HepG2 (cell line): ENCODE data around the gene ZNF467. TPM values are rescaled to one million over a fixed set of nuclear protein-coding genes. Genes with fewer than 3 reads are reported as not detected.

ENCODE experiments used
- ATAC-seq: fragments of 200-7000 bp; cut with Tn5 transposase; 3 replicates; pipeline ENCODE4 v1.9.1; 2020; ENCODE audit warnings: mild to moderate bottlenecking, moderate library complexity
- BruUV-seq: library from RNA; stranded (reverse); fragments of 400-500 nt; replicated peaks from 2 replicates; lab custom pipeline; 2021; lab: Mats Ljungman, UMichigan
- CTCF ChIA-PET: fragments of 300-600 bp; formaldehyde crosslinking; extraction: SDS; loops from one replicate; lab custom pipeline; 2021; ENCODE audit warnings: low total read pairs, inconsistent platforms, low intra/inter-chr PET ratio; lab: Yijun Ruan, JAX
- POLR2A ChIA-PET: fragments of 350-600 bp; sonication (Branson Sonifier 250); formaldehyde crosslinking; loops from one replicate; lab custom pipeline; 2020; ENCODE audit warnings: antibody characterized with exemption, inconsistent platforms; lab: Yijun Ruan, JAX
- DNase-seq: peaks from one replicate; pipeline ENCODE4 v3.0.0-alpha.2; 2015; ENCODE audit warnings: low spot score
- FAIRE-seq: peaks from 3 replicates; lab custom pipeline; 2011; peaks lifted over from hg19 to GRCh38; lab: Jason Lieb, UNC
- H2AFZ ChIP-seq: one replicate; pipeline ENCODE4 v1.6.1; 2011; ENCODE audit warnings: low read length, inconsistent platforms
- H3K27ac ChIP-seq: fragments of 300-600 bp; 3 replicates; pipeline ENCODE4 v1.8.0; 2011; ENCODE audit warnings: mixed run types, mild to moderate bottlenecking, mixed read lengths, low read length, inconsistent platforms; ENCODE audit not compliant: insufficient read depth; ENCODE audit errors: extremely low read length
- H3K27me3 ChIP-seq, 2 experiments: fragments of 200-600 bp in 1 of 2; 2 replicates in 1 of 2; 3 replicates in 1 of 2; pipeline versions ENCODE4 v1.6.0 to v1.8.0; 2011; ENCODE audit warnings: low read length in 2 of 2, mild to moderate bottlenecking in 2 of 2, moderate library complexity in 2 of 2, inconsistent platforms in 1 of 2; ENCODE audit not compliant: insufficient read depth in 2 of 2, control insufficient read depth in 1 of 2
- H3K36me3 ChIP-seq, 2 experiments: fragments of 200-600 bp in 1 of 2; replicated peaks in 1 of 2; 2 replicates in 1 of 2; 3 replicates in 1 of 2; pipeline versions ENCODE4 v1.5.1 to v1.8.0; 2011; ENCODE audit warnings: low read length in 2 of 2, inconsistent platforms in 1 of 2; ENCODE audit not compliant: insufficient read depth in 2 of 2, control insufficient read depth in 1 of 2
- H3K4me1 ChIP-seq: 2 replicates; pipeline ENCODE4 v1.5.1; 2012; ENCODE audit warnings: low read length, inconsistent platforms; ENCODE audit not compliant: insufficient read depth
- H3K4me2 ChIP-seq: 2 replicates; pipeline ENCODE4 v1.6.0; 2011; ENCODE audit warnings: low read depth, low read length, inconsistent platforms
- H3K4me3 ChIP-seq, 3 experiments: fragments of 200-600 bp in 1 of 3; sonication (generic), shearing (Covaris generic) in 1 of 3; replicated peaks in 1 of 3; 2 replicates each; pipeline ENCODE4 v1.5.1; 2011 to 2016; ENCODE audit warnings: low read length in 3 of 3, inconsistent platforms in 2 of 3, low read depth in 2 of 3, mild to moderate bottlenecking in 2 of 3, control low read depth in 1 of 3, mixed read lengths in 1 of 3; ENCODE audit not compliant: insufficient read depth in 1 of 3
- H3K79me2 ChIP-seq: one replicate; pipeline ENCODE4 v1.6.1; 2011; ENCODE audit warnings: low read length, inconsistent platforms; ENCODE audit not compliant: insufficient read depth
- H3K9ac ChIP-seq: 2 replicates; pipeline ENCODE4 v1.6.0; 2011; ENCODE audit warnings: mild to moderate bottlenecking, low read depth, low read length, inconsistent platforms; ENCODE audit not compliant: insufficient read depth
- H3K9me3 ChIP-seq: 2 replicates; pipeline ENCODE4 v1.5.1; 2012; ENCODE audit warnings: mild to moderate bottlenecking, low read length
- H4K20me1 ChIP-seq: 2 replicates; pipeline ENCODE4 v1.6.0; 2011; ENCODE audit warnings: inconsistent platforms, mild to moderate bottlenecking, low read length, moderate library complexity; ENCODE audit not compliant: insufficient read depth
- ARNTL ChIP-seq: sonication (generic); formaldehyde crosslinking; IDR thresholded peaks from 2 replicates; pipeline ENCODE4 v1.4.0; 2020; ENCODE audit warnings: mild to moderate bottlenecking, missing genetic modification reagents
- DNMT1 ChIP-seq: sonication (generic); formaldehyde crosslinking; IDR thresholded peaks from 2 replicates; pipeline ENCODE4 v1.5.1; 2020; ENCODE audit warnings: mild to moderate bottlenecking, missing genetic modification reagents
- MATR3 ChIP-seq: sonication (generic); formaldehyde crosslinking; IDR thresholded peaks from 2 replicates; pipeline ENCODE4 v1.4.0; 2020; ENCODE audit warnings: missing genetic modification reagents
- NR1H2 ChIP-seq: sonication (generic); formaldehyde crosslinking; IDR thresholded peaks from 2 replicates; pipeline ENCODE4 v1.8.1; 2022; ENCODE audit warnings: low read depth, missing genetic modification reagents, borderline replicate concordance
- PHF21A ChIP-seq: sonication (generic); formaldehyde crosslinking; IDR thresholded peaks from 2 replicates; pipeline ENCODE4 v1.5.0; 2020; ENCODE audit warnings: mild to moderate bottlenecking, missing genetic modification reagents
- RELA ChIP-seq: sonication (generic); formaldehyde crosslinking; IDR thresholded peaks from 2 replicates; pipeline ENCODE4 v1.4.0; 2020; ENCODE audit warnings: missing genetic modification reagents
- TBL1XR1 ChIP-seq: fragments of 150-350 bp; IDR thresholded peaks from 2 replicates; pipeline ENCODE4 v1.6.1; 2014; ENCODE audit warnings: borderline replicate concordance, low read length; ENCODE audit not compliant: partially characterized antibody
- TSC22D2 ChIP-seq: sonication (generic); formaldehyde crosslinking; IDR thresholded peaks from 2 replicates; pipeline ENCODE4 v1.5.1; 2020; ENCODE audit warnings: missing genetic modification reagents, mild to moderate bottlenecking, borderline replicate concordance
- ZNF382 ChIP-seq: sonication (generic); formaldehyde crosslinking; IDR thresholded peaks from 2 replicates; pipeline ENCODE4 v1.5.0; 2020; ENCODE audit warnings: missing genetic modification reagents, mild to moderate bottlenecking, borderline replicate concordance
- ZNF629 ChIP-seq: sonication (generic); formaldehyde crosslinking; conservative IDR thresholded peaks from 2 replicates; pipeline ENCODE4 v1.5.0; 2020; ENCODE audit warnings: missing genetic modification reagents
- ZNF768 ChIP-seq: sonication (generic); formaldehyde crosslinking; IDR thresholded peaks from 2 replicates; pipeline ENCODE4 v1.4.0; 2020; ENCODE audit warnings: missing genetic modification reagents
- WGBS: methylation state at CpG from one replicate; pipeline ENCODE4 v1.1.6; 2017; ENCODE audit warnings: low lambda C conversion rate; 5-methylcytosine and 5-hydroxymethylcytosine counted together
- in situ Hi-C: cut with HindIII; loops from 2 replicates; pipeline ENCODE4 v1.10.0; 2017; ENCODE audit warnings: low pct_unique_long_range_greater_than_20kb; ENCODE audit not compliant: extremely low pct_ligation_motif_present
- intact Hi-C: fragments of 100-400 bp; cut with micrococcal nuclease; formaldehyde crosslinking; loops from one replicate; pipeline ENCODE4 v1.10.0; 2022; ENCODE audit not compliant: unreplicated experiment
- polyA plus RNA-seq, 8 experiments: library from polyadenylated mRNA; depleted of rRNA in 3 of 8; stranded (reverse) in 7 of 8; unstranded in 1 of 8; fragments of >200 nt; fragmentation: Illumina TruSeq in 4 of 8; extraction: Trizol in 4 of 8; gene quantifications; 2 replicates each; pipeline versions ENCODE4 v1.2.1 to v1.2.3, GENCODE V29; 2011 to 2016; ENCODE audit warnings: low read depth in 4 of 8, missing spikeins in 1 of 8, mixed read lengths in 1 of 8; ENCODE audit not compliant: insufficient read depth in 1 of 8
- total RNA-seq, 5 experiments: library from RNA; depleted of rRNA; stranded (reverse); fragments of >200 nt; fragmentation: Illumina TruSeq; extraction: Trizol; gene quantifications; 2 replicates each; pipeline ENCODE4 v1.2.3, GENCODE V29; 2016; ENCODE audit warnings: low read depth in 1 of 5
- TF ChIP-seq, protein P1 (sequence below): sonication (generic); formaldehyde crosslinking; IDR thresholded peaks from 2 replicates; pipeline ENCODE4 v1.4.0; 2020; ENCODE audit warnings: missing genetic modification reagents, borderline replicate concordance
- TF ChIP-seq, protein P2 (sequence below): IDR thresholded peaks from 2 replicates; pipeline ENCODE4 v1.6.1; 2016; ENCODE audit warnings: low read depth
- TF ChIP-seq, protein P3 (sequence below): sonication (generic); formaldehyde crosslinking; IDR thresholded peaks from 2 replicates; pipeline ENCODE4 v1.4.0; 2020; ENCODE audit warnings: missing genetic modification reagents, mild to moderate bottlenecking, borderline replicate concordance
- TF ChIP-seq, protein P4 (sequence below): sonication (generic); formaldehyde crosslinking; IDR thresholded peaks from 2 replicates; pipeline ENCODE4 v1.5.0; 2020; ENCODE audit warnings: missing genetic modification reagents

Gene ZNF467
- total and polyA plus RNA-seq, 2 of the 13 experiments (the other 11 are each of a cell fraction or from before 2014, with no cell fraction given): 0.03 TPM; not detected in 1

DNA sequence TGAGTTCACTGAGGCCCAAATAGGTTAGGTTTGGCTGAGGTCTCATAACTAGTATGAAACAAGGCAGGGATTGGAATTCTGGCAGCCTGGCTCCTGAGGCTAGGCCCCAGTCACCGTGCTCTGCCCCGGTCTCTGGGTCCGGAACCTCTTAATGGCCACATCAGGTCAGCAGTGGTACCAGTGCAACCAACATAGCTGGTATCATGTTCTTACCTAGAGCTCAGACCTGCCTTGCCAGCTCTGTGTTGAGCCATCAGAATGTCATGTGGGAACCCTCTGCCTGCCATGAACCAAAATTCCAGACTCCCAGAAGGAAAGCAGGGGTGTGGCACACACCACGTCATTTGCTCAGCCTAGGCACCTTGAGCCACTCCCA, 56.5 kb downstream of the ZNF467 start:
- intact Hi-C loops: no loop called here
- POLR2A ChIA-PET: no interaction called here
- Histone ChIP-seq H3K27me3 (no peaks in the 10 kb centered on the region), H3K36me3 (peaks cover 3 to 11% of the 10 kb centered on the region in 2 experiments; a peak in 4 of 5 replicates), H2AFZ (no peak overlapping the region), H3K4me2 (peak overlapping the region; percentile 92; the same call in 1 of the 2 replicates), H3K27ac (no peak overlapping the region), H3K9me3 (no peaks in the 10 kb centered on the region), H3K79me2 (no peaks in the 10 kb centered on the region), H4K20me1 (no peaks in the 10 kb centered on the region), H3K4me3 (no peak overlapping the region), H3K4me1 (peaks cover 41% of the 10 kb centered on the region), H3K9ac (no peak overlapping the region)
- DNase-seq (no peak), ATAC-seq (no peak), FAIRE-seq (no peak)
- no CpG with 5 or more reads among the region's 4 CpGs for WGBS
- CTCF ChIA-PET: no interaction called here
- TF ChIP-seq, protein P1, sequence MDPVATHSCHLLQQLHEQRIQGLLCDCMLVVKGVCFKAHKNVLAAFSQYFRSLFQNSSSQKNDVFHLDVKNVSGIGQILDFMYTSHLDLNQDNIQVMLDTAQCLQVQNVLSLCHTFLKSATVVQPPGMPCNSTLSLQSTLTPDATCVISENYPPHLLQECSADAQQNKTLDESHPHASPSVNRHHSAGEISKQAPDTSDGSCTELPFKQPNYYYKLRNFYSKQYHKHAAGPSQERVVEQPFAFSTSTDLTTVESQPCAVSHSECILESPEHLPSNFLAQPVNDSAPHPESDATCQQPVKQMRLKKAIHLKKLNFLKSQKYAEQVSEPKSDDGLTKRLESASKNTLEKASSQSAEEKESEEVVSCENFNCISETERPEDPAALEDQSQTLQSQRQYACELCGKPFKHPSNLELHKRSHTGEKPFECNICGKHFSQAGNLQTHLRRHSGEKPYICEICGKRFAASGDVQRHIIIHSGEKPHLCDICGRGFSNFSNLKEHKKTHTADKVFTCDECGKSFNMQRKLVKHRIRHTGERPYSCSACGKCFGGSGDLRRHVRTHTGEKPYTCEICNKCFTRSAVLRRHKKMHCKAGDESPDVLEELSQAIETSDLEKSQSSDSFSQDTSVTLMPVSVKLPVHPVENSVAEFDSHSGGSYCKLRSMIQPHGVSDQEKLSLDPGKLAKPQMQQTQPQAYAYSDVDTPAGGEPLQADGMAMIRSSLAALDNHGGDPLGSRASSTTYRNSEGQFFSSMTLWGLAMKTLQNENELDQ (CRISPR knock-in tag): no peak
- no peak for TF ChIP-seq TBL1XR1
- TF ChIP-seq ARNTL: no peak
- no peak for TF ChIP-seq PHF21A
- no peak for TF ChIP-seq TSC22D2 (CRISPR knock-in tag)
- TF ChIP-seq NR1H2 (CRISPR knock-in tag): no peak
- TF ChIP-seq MATR3 (CRISPR knock-in tag): no peak
- TF ChIP-seq, protein P2, sequence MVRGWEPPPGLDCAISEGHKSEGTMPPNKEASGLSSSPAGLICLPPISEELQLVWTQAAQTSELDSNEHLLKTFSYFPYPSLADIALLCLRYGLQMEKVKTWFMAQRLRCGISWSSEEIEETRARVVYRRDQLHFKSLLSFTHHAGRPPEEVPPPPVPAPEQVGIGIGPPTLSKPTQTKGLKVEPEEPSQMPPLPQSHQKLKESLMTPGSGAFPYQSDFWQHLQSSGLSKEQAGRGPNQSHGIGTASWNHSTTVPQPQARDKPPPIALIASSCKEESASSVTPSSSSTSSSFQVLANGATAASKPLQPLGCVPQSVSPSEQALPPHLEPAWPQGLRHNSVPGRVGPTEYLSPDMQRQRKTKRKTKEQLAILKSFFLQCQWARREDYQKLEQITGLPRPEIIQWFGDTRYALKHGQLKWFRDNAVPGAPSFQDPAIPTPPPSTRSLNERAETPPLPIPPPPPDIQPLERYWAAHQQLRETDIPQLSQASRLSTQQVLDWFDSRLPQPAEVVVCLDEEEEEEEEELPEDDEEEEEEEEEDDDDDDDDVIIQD: no peak
- no peak for TF ChIP-seq ZNF629 (CRISPR knock-in tag)
- TF ChIP-seq, protein P3, sequence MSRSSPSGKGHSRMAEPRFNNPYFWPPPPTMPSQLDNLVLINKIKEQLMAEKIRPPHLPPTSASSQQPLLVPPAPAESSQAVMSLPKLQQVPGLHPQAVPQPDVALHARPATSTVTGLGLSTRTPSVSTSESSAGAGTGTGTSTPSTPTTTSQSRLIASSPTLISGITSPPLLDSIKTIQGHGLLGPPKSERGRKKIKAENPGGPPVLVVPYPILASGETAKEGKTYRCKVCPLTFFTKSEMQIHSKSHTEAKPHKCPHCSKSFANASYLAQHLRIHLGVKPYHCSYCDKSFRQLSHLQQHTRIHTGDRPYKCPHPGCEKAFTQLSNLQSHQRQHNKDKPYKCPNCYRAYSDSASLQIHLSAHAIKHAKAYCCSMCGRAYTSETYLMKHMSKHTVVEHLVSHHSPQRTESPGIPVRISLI: no peak
- TF ChIP-seq ZNF768: no peak
- TF ChIP-seq, protein P4, sequence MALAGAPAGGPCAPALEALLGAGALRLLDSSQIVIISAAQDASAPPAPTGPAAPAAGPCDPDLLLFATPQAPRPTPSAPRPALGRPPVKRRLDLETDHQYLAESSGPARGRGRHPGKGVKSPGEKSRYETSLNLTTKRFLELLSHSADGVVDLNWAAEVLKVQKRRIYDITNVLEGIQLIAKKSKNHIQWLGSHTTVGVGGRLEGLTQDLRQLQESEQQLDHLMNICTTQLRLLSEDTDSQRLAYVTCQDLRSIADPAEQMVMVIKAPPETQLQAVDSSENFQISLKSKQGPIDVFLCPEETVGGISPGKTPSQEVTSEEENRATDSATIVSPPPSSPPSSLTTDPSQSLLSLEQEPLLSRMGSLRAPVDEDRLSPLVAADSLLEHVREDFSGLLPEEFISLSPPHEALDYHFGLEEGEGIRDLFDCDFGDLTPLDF: no peak
- TF ChIP-seq RELA (CRISPR knock-in tag): no peak
- TF ChIP-seq DNMT1 (CRISPR knock-in tag): no peak
- TF ChIP-seq ZNF382 (CRISPR knock-in tag): no peak
- no TSS peak for BruUV-seq
- in situ Hi-C loops: no loop called here
